MCF 10A (cell line): ENCODE data around the gene SUSD1. TPM values are rescaled to one million over a fixed set of nuclear protein-coding genes. Genes with fewer than 3 reads are reported as not detected.

ENCODE experiments used
- BruUV-seq: library from RNA; stranded (reverse); fragments of 400-500 nt; replicated peaks from 2 replicates; lab custom pipeline; 2021; lab: Mats Ljungman, UMichigan
- CTCF ChIA-PET: fragments of 300-600 bp; sonication (Branson Sonifier 250); formaldehyde crosslinking; extraction: SDS; loops from one replicate; lab custom pipeline; 2021; ENCODE audit warnings: antibody characterized with exemption, inconsistent platforms; lab: Yijun Ruan, JAX
- POLR2A ChIA-PET: fragments of 300-600, 350-650 bp; sonication (Branson Sonifier 250); formaldehyde crosslinking; extraction: SDS; loops from one replicate; lab custom pipeline; 2020; ENCODE audit warnings: antibody characterized with exemption, inconsistent platforms; lab: Yijun Ruan, JAX
- DNase-seq: peaks from one replicate; pipeline ENCODE4 v3.0.0-alpha.2; 2018; ENCODE audit not compliant: unreplicated experiment
- H3K27ac Mint-ChIP-seq: one replicate; pipeline ENCODE4 v1.8.0; 2022; ENCODE audit warnings: mild to moderate bottlenecking, low read depth, mixed read lengths; ENCODE audit not compliant: unreplicated experiment
- H3K27me3 Mint-ChIP-seq: one replicate; pipeline ENCODE4 v1.8.0; 2022; ENCODE audit warnings: mixed read lengths; ENCODE audit not compliant: insufficient read depth, unreplicated experiment
- H3K36me3 Mint-ChIP-seq: one replicate; pipeline ENCODE4 v1.8.0; 2022; ENCODE audit warnings: mild to moderate bottlenecking, moderate library complexity, mixed read lengths; ENCODE audit not compliant: insufficient read depth, unreplicated experiment
- H3K4me1 Mint-ChIP-seq: one replicate; pipeline ENCODE4 v1.8.0; 2022; ENCODE audit warnings: mixed read lengths; ENCODE audit not compliant: insufficient read depth, unreplicated experiment
- H3K4me3 Mint-ChIP-seq: one replicate; pipeline ENCODE4 v1.8.0; 2022; ENCODE audit warnings: mild to moderate bottlenecking, moderate library complexity, mixed read lengths; ENCODE audit not compliant: unreplicated experiment
- H3K9me3 Mint-ChIP-seq: one replicate; pipeline ENCODE4 v1.8.0; 2022; ENCODE audit warnings: mixed read lengths; ENCODE audit not compliant: unreplicated experiment
- intact Hi-C: fragments of 100-400 bp; cut with micrococcal nuclease; formaldehyde crosslinking; loops from 2 replicates; pipeline ENCODE4 v1.14.1; 2022
- total RNA-seq: library from RNA; stranded (reverse); gene quantifications from 2 replicates; pipeline ENCODE4 v1.2.3, GENCODE V29; 2022
- TF ChIP-seq, protein P1 (sequence below): fragments of 200-600 bp; IDR thresholded peaks from one replicate; pipeline ENCODE4 v1.8.0; 2022; ENCODE audit warnings: antibody characterized with exemption, mild to moderate bottlenecking; ENCODE audit not compliant: unreplicated experiment

The SUSD1 gene
- total RNA-seq, 1 experiment from 2014 or later = 2.0 TPM

- peaks cover 37% of the 10 kb centered on the region for H3K4me1 Mint-ChIP-seq
- ChIA-PET CTCF (interaction anchor here (0.5 to 1.1 kb wide), 2 partner anchors 19 to 80 kb away, joined by 3 read pairs; no protein-coding TSS in a partner anchor), POLR2A (interaction anchor here (0.9 to 1.9 kb wide), 5 partner anchors 11 to 143 kb away, joined by 3 to 9 read pairs (median 5); no protein-coding TSS in a partner anchor)
- intact Hi-C loops = loop anchor here (2.0 to 10.0 kb wide), 3 partner anchors 28 to 146 kb away; partner anchors contain the start of gene UGCG
- H3K4me3 Mint-ChIP-seq = no peak overlapping the region
- no peaks in the 10 kb centered on the region for H3K9me3 Mint-ChIP-seq
- BruUV-seq = no TSS peak
- H3K36me3 Mint-ChIP-seq = peaks cover 6% of the 10 kb centered on the region
- no peaks in the 10 kb centered on the region for H3K27me3 Mint-ChIP-seq
- no peak for DNase-seq
- TF ChIP-seq, protein P1, sequence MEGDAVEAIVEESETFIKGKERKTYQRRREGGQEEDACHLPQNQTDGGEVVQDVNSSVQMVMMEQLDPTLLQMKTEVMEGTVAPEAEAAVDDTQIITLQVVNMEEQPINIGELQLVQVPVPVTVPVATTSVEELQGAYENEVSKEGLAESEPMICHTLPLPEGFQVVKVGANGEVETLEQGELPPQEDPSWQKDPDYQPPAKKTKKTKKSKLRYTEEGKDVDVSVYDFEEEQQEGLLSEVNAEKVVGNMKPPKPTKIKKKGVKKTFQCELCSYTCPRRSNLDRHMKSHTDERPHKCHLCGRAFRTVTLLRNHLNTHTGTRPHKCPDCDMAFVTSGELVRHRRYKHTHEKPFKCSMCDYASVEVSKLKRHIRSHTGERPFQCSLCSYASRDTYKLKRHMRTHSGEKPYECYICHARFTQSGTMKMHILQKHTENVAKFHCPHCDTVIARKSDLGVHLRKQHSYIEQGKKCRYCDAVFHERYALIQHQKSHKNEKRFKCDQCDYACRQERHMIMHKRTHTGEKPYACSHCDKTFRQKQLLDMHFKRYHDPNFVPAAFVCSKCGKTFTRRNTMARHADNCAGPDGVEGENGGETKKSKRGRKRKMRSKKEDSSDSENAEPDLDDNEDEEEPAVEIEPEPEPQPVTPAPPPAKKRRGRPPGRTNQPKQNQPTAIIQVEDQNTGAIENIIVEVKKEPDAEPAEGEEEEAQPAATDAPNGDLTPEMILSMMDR = no peak
- H3K27ac Mint-ChIP-seq = peak overlapping the region; percentile 85
Observed at GRCh38 chr9:112041199-112041535, 133.9 kb downstream of the SUSD1 start.

DNA sequence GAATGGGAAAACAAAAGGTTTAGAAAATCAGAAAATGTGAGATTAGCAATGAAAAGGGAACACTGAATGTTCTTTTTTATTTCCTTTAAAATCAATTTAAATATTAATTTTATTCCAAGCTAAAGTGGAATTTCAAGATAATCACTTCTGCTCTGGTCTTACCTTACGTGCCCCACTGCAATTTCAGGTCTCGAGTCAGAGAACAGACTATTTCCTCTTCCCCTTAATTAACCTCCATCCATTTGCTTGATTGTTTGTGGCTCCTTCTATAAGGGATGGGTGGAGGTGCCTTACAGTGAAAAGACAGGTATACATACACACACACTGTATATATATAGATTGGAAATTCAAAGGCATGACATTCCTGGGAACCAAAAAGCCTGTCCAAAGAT lies 137.1 kb downstream of the SUSD1 start:
- Mint-ChIP-seq H3K36me3 (peaks cover 6% of the 10 kb centered on the region), H3K9me3 (no peaks in the 10 kb centered on the region), H3K27ac (no peak overlapping the region), H3K27me3 (no peaks in the 10 kb centered on the region), H3K4me3 (no peak overlapping the region), H3K4me1 (peaks cover 26% of the 10 kb centered on the region)
- POLR2A ChIA-PET = no interaction called here
- no TSS peak for BruUV-seq
- no peak for DNase-seq
- TF ChIP-seq, protein P1 = no peak
- CTCF ChIA-PET = no interaction called here
- intact Hi-C loops = no loop called here

GRCh38 chr9:112037281-112038016 lies 137.6 kb downstream of the SUSD1 start:
- Mint-ChIP-seq H3K9me3 (no peaks in the 10 kb centered on the region), H3K4me1 (peaks cover 26% of the 10 kb centered on the region), H3K36me3 (peaks cover 6% of the 10 kb centered on the region), H3K27me3 (no peaks in the 10 kb centered on the region), H3K27ac (peak overlapping the region; percentile 40), H3K4me3 (no peak overlapping the region)
- POLR2A ChIA-PET = no interaction called here
- peak; percentile 42 for DNase-seq
- TF ChIP-seq, protein P1 = no peak
- CTCF ChIA-PET = no interaction called here
- no TSS peak for BruUV-seq
- intact Hi-C loops = no loop called here

DNA sequence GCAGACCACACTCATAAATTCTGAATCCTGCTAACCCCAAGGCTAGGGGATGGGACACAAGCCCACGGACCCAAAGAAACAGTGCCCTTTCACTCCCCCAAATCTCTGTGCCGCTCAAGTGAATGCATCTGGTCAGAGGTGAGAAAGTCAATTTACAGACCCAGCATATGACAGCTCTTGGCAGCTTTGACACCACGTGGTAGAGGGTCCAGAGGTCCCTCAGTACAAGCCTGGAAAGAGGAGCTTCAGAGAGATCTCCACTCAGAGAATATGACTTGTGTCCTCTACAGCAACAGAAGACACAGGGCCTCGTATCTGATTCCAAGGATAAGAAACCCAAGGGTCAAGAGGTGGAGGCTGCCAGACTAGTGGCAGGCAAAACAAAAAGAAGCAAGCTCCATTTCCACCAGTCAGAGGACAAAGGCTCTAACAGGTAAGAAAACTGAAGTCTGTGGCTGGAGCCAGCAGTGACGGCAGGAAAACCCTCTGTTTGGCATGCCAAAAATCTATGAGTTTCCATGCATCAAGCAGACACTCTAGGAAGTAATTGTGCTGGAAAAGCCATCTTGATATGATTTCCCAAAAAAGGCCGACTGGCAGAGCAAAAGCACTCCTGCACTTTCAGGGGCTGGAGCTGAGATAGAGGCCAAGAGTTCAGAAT lies 139.8 kb downstream of the SUSD1 start:
- no peak for DNase-seq
- Mint-ChIP-seq H3K4me3 (no peak overlapping the region), H3K27me3 (no peaks in the 10 kb centered on the region), H3K9me3 (no peaks in the 10 kb centered on the region), H3K36me3 (no peaks in the 10 kb centered on the region), H3K4me1 (peaks cover 22% of the 10 kb centered on the region), H3K27ac (peak overlapping the region; percentile 5)
- BruUV-seq = no TSS peak
- TF ChIP-seq, protein P1 = no peak
- intact Hi-C loops = no loop called here
- POLR2A ChIA-PET = interaction anchor here (0.6 to 3.6 kb wide), 3 partner anchors 11 to 76 kb away, joined by 3 to 15 read pairs (median 4); no protein-coding TSS in a partner anchor
- CTCF ChIA-PET = interaction anchor here (0.6 to 1.1 kb wide), 3 partner anchors 8 to 112 kb away, joined by 3 to 4 read pairs (median 3); no protein-coding TSS in a partner anchor
